T-helper 2 cell treated with Interferon-gamma antibody and Interleukin-4, amounts not matched to agents 100 ng/mL and 5 ng/mL, for 36 hours (primary cell): Measurements from ENCODE around the gene DLGAP4. TPM values are rescaled to one million over a fixed set of nuclear protein-coding genes. Genes with fewer than 3 reads are reported as not detected.
"Not testable (repeated sequence)": the region's sequence is repeated elsewhere in the genome, so short reads cannot be mapped to it uniquely, and the experiment has no call there.

Experiments used
- intact Hi-C: fragments of 100-400 bp; cut with micrococcal nuclease; formaldehyde crosslinking; loops from one replicate; pipeline ENCODE4 v1.15.1; 2023
- total RNA-seq: library from RNA; stranded (reverse); gene quantifications from 2 replicates; pipeline ENCODE4 v1.2.3, GENCODE V29; 2022

Gene DLGAP4
- total RNA-seq, 1 donor from 2014 or later, result 24.0 TPM

GRCh38 chr20:36547186-36548005, 241.3 kb downstream of the DLGAP4 start:
- intact Hi-C loops, result no loop called here

DNA sequence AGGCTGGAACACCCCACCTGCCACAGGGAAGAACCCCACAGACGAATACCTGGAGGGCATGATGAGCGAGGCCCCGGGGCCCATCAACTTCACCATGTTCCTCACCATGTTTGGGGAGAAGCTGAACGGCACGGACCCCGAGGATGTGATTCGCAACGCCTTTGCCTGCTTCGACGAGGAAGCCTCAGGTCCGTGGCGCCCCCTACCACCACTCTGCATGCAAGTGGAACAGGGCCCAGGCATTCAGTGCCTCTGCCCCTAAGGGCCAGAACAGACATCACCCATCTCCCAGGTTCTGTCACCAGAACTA, 241.8 kb downstream of the DLGAP4 start:
- intact Hi-C loops, result no loop called here

- intact Hi-C loops, result no loop called here
These were observed 242.8 kb downstream of the DLGAP4 start for GRCh38 chr20:36548704-36549627.

- intact Hi-C loops, result no loop called here
These were observed 243.4 kb downstream of the DLGAP4 start for GRCh38 chr20:36549628-36549941.

DNA sequence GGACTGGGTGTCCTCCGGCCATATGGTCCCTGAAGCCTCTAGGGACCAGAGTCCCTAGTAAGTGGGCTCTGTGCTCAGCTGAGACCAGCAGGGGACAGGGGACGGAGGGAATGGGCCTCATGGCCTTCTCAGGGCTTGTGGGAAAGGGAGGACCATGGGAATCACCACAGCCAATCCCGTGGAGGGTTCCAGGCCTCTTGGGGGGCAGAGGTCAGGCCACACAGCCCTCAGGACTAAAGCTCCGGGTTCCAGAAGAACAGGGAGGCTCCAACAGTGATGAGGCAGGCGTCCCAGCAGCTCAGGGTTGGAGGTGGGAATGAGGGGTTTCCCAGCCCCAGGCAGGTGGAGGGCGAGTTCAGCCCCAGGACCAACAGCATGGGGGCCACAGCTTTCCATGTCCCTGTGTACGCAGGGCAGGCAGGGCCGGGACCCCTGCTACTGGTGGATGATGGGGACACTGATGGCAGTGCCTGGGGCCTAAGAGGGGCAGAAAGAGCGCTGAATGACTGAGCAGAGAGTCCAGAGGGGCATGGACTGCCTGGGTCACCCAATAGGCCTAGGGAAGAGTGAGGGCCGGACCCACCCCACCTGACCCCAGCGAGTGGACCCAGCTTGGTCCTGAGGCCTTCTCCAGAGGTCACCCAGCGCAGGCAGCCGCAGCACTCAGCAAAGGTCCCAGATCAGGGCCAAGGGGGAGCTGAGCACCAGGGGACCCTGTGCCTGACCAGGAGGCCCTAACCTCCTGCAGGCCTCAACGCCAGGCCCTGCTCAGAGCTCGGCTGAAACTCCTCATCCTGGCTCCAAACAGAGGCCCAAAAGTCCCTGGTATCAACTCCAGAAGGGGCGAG, 244.0 kb downstream of the DLGAP4 start:
- intact Hi-C loops, result no loop called here

- intact Hi-C loops, result no loop called here
These were observed 244.7 kb downstream of the DLGAP4 start for GRCh38 chr20:36550790-36551299.

DNA sequence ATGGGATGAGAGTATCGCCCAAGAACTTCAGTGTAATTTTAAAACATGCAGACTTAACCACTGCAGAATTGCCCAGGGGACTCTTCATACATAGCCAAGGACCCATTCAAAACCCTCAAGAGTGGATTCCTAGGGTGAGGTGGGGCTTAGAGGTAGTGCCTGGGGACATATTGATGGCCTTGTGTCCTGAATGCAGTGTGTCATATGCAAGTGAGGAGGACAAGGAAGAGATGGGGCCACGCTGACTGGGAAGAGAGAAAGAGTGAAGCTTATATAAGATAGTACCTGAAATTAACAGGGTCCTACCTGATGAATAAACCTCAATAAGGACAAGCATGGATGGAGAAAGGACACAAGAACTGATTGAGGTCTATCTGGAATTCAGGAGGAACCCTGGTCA, 249.1 kb downstream of the DLGAP4 start:
- intact Hi-C loops, result no loop called here

- intact Hi-C loops, result no loop called here
These were observed 256.6 kb downstream of the DLGAP4 start for GRCh38 chr20:36562724-36563123.

DNA sequence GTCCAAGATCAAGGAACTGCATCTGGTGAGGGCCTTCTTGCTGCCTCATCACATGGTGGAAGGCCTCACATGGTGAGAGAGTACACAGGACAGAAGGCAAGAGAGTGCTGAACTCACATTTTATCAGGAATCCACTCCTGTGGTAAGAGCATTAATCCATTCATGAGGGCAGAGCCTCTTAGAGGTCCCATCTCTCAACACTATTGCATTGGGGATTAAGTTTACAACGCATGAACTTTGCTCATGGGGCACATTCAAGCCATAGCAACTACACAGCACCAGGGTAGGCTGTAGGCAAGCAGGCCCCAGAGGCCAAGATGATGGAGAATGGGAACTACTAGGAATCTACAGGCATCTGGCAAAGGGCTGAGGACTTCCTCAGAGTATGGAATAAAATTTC, 257.2 kb downstream of the DLGAP4 start:
- intact Hi-C loops, result no loop called here

DNA sequence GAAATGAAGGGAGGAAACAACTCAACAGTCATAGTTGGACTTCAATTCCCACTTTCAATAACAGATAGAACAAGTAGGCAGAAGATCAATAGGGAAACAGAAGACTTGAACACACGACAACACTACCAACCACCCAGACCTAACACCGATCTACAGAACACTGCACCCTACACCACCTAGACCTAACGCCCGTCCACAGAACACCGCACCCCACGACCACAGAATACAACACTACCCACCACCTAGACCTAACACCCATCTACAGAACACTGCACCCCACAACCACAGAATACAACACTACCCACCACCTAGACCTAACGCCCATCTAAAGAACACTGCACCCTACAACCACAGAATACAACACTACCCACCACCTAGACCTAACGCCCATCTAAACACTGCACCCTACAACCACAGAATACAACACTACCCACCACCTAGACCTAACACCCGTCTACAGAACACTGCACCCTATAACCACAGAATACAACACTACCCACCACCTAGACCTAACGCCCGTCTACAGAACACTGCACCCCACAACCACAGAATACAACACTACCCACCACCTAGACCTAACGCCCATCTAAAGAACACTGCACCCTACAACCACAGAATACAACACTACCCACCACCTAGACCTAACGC, 258.1 kb downstream of the DLGAP4 start:
- intact Hi-C loops, result not testable (repeated sequence)

- intact Hi-C loops, result not testable (repeated sequence)
These were observed 258.6 kb downstream of the DLGAP4 start for GRCh38 chr20:36564726-36565121.

GRCh38 chr20:36565520-36565919, 259.4 kb downstream of the DLGAP4 start:
- intact Hi-C loops, result no loop called here

DNA sequence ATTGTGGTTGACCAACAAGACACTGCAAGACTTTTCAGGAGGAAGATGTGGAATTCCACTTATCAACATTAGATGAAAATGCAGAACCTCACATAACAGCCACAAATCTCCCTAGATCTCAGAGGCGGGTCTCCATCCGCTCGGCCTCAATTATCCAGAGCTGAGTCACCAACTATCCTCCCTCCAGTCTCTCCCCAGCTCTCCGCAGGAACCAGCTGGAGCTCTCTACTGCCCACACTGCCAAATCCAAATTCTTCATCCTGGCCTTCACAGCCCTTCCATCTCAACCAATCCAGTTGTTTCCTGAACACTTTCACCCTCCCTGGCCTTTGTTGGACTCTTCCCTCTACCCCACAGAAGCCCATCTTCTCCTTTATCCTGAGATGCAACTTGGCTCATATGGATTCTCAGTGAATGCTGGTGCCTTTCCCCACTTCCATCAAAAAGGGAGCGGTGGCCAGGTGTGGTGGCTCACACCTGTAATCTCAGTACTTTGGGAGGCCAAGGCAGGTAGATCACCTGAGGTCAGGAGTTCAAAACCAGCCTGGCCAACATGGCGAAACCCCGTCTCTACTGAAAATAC, 263.8 kb downstream of the DLGAP4 start:
- intact Hi-C loops, result loop anchor here (5.0 to 10.0 kb wide), 2 partner anchors 75 to 103 kb away; partner anchors contain the start of gene SLA2

DNA sequence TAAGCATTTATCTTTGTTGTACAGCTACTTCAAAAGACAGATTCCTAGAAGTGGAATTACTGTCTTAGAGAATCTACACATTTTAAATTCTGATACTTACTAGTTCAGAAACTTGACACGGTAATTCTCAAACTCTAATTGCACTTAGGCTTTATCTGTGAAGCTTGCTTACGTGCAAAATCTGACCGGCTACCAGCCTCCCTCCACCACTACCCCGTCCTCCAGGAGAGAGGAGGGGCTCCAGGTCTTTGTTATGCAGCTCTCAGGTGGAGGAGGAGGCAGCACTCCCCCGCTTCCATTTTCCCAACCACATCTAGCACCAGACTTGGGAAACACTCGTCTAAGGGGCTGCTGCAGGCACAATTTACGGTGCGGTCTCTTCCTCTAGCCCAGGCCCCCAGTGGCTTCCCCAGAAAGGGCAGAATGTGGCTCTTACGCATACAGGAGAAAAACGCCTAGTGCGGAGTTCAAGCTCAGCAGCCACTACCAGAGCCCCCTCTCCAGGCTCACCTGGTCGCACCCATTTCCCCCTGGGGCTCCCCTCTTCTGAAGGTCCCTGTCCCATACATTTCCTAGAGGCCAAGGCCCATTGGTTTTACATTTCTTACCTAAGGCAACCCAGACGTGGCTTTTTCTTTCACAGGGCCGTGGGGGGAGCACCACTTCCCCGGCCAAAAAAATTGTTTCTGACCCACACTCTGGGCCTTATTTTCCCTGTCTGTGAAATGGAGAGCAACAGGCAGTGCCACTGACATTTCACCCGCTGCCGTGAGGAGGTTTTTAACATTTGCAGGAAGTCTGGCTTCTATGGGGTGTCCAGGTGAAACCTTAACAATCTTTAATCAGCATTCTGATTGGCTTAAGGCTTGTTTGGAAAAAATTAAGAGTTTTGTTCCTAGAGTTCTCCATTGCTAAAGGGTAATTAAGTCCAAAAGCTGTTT, 265.7 kb downstream of the DLGAP4 start:
- intact Hi-C loops, result loop anchor here (5.0 to 10.0 kb wide), 2 partner anchors 73 to 105 kb away; partner anchors contain the start of gene SLA2

DNA sequence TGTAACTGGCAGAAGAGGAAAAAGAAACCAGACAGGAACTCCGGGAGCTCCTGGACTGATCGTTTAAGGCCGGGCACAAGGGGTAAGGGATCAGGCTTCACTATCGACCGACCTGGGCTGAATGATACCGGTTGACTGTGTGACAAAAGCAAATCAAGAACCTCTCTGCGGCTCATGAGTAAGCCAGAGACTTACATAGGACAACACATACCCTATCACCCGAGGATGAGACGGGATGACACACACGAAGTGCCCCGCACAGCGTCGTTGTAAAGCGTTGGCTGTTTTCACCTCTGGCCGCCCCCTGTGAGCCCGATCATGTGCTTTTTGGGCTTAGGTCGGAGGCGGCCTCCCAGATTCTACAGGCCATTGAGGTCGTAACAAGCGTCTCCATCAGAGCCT, 266.6 kb downstream of the DLGAP4 start:
- intact Hi-C loops, result loop anchor here (1.0 to 10.0 kb wide), 3 partner anchors 33 to 105 kb away; partner anchors contain the start of genes RAB5IF and SLA2

DNA sequence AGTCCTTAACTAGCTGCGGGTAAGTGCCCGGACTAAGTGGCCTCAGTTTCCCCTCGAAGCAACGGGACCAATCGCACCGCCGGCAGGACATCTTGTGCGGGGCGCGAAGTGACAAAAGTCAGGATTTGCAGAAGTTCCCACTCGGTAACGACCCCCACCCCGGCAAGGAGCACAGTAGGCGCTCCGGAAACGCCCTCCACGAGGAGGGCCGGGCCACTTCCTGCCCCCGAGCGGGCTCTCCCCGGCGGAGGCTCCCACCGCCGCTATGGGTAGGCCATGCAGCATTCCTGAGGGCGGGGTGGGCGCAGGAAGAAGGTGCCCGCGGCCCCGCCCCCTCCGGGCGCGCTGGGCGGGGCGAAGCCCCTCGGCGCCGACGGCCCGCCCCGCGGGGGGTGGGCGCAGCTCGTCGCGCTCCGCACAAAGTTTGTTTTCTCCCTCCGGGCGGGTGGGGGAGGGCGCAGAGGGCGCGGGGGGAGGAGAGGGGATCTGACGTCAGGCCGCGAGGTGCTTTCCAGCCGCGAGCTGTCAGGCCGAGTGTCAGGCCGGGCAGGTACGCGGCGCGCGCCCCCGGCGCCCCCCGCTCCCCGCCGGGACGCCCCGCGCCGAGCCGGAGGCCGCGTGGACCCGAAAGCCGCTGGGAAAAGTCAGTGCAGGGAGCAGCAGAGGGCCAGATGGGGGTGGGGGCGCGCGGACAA, 267.1 kb downstream of the DLGAP4 start, which contains the start of gene TGIF2:
Gene TGIF2, plus strand, starts transcription at position 495 of the 695 bp plus-strand sequence. CDS start 5,178 bp downstream, outside the sequence.
- intact Hi-C loops, result loop anchor here (1.0 to 10.0 kb wide), 3 partner anchors 32 to 106 kb away; partner anchors contain the start of genes RAB5IF and SLA2

DNA sequence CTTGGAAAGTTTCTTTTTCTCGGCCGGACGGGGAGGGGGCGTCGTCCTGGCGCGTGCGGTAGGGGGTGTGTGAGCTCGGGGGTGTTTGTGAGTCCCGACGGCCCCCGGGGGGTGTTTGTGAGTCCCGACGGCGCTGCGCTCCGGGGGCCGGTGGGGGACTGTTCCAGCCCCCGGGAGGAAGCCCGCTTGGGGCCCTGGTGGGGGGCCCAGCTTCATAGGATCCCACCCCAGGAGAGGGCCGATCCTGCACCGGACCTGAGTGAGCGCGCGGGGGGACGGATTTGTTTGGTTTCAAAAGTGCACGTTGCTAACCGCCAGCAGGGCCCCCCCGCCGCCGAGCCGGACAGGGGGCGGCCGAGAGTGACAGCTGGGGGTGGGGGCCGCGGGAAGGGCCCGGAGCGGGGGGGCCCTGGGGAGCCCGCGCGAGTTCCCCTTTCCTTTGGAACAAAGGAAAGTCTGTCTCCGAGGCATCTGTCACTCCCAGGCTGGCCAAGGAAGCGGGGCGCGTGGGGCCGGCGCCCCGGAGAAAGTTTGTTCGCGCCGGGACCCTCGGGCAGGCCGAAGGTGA, 267.7 kb downstream of the DLGAP4 start:
- intact Hi-C loops, result loop anchor here (1.0 to 10.0 kb wide), 4 partner anchors 8 to 107 kb away; partner anchors contain the start of genes RAB5IF and SLA2
